ENCODE data around the gene NEK6. TPM values are rescaled to one million over a fixed set of nuclear protein-coding genes. Genes with fewer than 3 reads are reported as not detected.

The NEK6 gene
- total and polyA plus RNA-seq, 9 of the 15 experiments (the other 6 are each of a cell fraction or from before 2014, with no cell fraction given) = 3.1 to 19.0 (median 8.4) TPM

DNA sequence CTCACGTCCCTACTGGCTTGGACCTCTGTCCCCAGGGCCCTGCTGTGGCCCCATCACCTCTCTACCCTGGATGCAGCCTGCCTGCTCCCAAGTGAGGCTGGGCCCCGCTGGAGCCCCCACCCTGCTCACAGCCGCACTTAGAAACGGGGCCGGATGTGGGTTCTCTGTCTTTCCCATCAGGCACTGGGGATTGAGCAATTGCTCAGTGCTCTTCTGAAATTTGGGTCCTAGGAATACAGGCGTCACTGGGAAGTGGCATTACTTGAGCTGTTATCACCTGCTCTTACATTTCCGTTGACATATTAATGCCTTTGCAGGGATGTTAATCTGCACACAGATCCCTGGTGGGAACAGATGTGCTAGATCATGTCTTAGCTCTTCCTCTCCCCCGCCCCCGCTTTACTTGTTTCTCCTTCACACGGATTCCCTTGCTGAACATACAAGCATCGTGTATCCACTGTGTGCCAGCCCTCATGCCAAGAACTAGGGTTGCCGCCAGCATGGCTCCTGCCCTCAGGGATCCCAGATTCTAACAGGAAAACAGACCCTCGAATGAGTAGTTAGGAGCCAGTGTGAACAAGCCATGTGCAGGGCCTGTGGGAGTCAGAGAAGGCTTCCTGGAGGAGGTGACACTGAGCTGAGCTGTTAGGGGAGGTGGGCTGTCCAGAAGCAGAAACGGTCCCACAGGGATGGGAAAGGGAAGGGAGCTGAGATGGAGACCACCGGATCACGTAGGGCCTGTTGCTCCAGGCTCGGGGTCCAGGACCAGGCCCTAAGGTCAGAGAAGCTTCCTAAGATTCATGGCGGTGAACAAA is 65.1 kb downstream of the NEK6 start (continued):
- TF ChIP-seq CREB5 (CRISPR knock-in tag; IDR thresholded peaks at IDR 0.05) (no peak), NCOR1 (IDR thresholded peaks at IDR 0.05) (no peak), ZNF592 (IDR thresholded peaks at IDR 0.05) (0 out of 2 replicates have a peak, but pooled peaks have one; percentile 29), PKNOX1 (IDR thresholded peaks at IDR 0.05) (peak; percentile 44), ETS2 (tag; IDR thresholded peaks at IDR 0.05; ENCODE audit: borderline replicate concordance, poor library complexity, severe bottlenecking) (no peak), HES1 (IDR thresholded peaks at IDR 0.05; ENCODE audit: low read depth) (peak; percentile 47; the same call in 1 of the 2 replicates), FOXK1 (CRISPR knock-in tag; IDR thresholded peaks at IDR 0.05; ENCODE audit: borderline replicate concordance) (no peak), ATF7 (IDR thresholded peaks at IDR 0.05) (0 out of 2 replicates have a peak, but pooled peaks have one; percentile 21)

Measured in K562 (cell line).